Ovary (tissue), 9 donors: ENCODE measurements around the gene CPNE6. TPM values are rescaled to one million over a fixed set of nuclear protein-coding genes. Genes with fewer than 3 reads are reported as not detected.
"Not testable (repeated sequence)": the region's sequence is repeated elsewhere in the genome, so short reads cannot be mapped to it uniquely, and the experiment has no call there.

Source experiments
- DNase-seq, 5 donors: peaks; one replicate each; pipeline ENCODE4 v3.0.0-alpha.2; 2019 to 2020
- H3K27ac ChIP-seq, 2 donors: fragments of 200-600 bp; one replicate each; pipeline versions ENCODE4 v1.5.1 to v1.8.0; 2019 to 2022
- H3K27me3 ChIP-seq: fragments of 200-600 bp; one replicate; pipeline ENCODE4 v1.8.0; 2022
- H3K36me3 ChIP-seq: fragments of 200-600 bp; sonication (generic); one replicate; pipeline ENCODE4 v1.5.1; 2019
- H3K4me1 ChIP-seq: one replicate; pipeline ENCODE4 v1.8.1; 2013; ENCODE audit warnings: mild to moderate bottlenecking, moderate library complexity; ENCODE audit not compliant: insufficient read depth
- H3K4me3 ChIP-seq: fragments of 200-600 bp; sonication (generic); one replicate; pipeline ENCODE4 v1.5.1; 2017
- H3K9me3 ChIP-seq, 2 donors: fragments of 200-600 bp in 1 of 2; sonication (generic) in 1 of 2; one replicate each; pipeline versions ENCODE4 v1.5.1 to v1.8.1; 2013 to 2019; ENCODE audit warnings: mild to moderate bottlenecking in 1 of 2, moderate library complexity in 1 of 2
- EP300 ChIP-seq: sonication (generic); formaldehyde crosslinking; IDR thresholded peaks from one replicate; pipeline ENCODE4 v1.6.1; 2017; ENCODE audit warnings: antibody characterized with exemption
- POLR2A ChIP-seq: fragments of 450-650 bp; IDR thresholded peaks from one replicate; pipeline ENCODE4 v1.6.1; 2017; ENCODE audit warnings: antibody characterized with exemption, mild to moderate bottlenecking, moderate library complexity
- WGBS, 3 donors: extraction: QIAGEN DNeasy Blood & Tissue Kit in 1 of 3; methylation state at CpG; one replicate each; pipeline versions ENCODE4 v1.1.5 to v1.1.7; 2013 to 2017; 5-methylcytosine and 5-hydroxymethylcytosine counted together
- intact Hi-C, 4 donors: fragments of 100-400 bp; cut with DNase I; formaldehyde crosslinking; loops; one replicate each; pipeline versions ENCODE4 v1.11.0 to v1.15.1; 2022 to 2023
- polyA plus RNA-seq, 2 donors: library from polyadenylated mRNA; stranded (reverse); fragments of 200-250 nt in 1 of 2; fragments of 350-450 nt in 1 of 2; fragmentation: Illumina TruSeq in 1 of 2; extraction: RNeasy Lipid Tissue Mini Kit (QIAGEN cat#74804) in 1 of 2; gene quantifications; one replicate each; pipeline ENCODE4 v1.2.3, GENCODE V29; 2013 to 2014
- total RNA-seq, 7 donors: library from RNA; depleted of rRNA in 2 of 7; stranded (reverse); fragments of >200 nt in 2 of 7; fragmentation: NEBNext Ultra II Directional in 3 of 7; extraction: Animal tissue kit (Norgen Biotek cat#: 25700) in 3 of 7; gene quantifications; one replicate each; pipeline versions ENCODE4 v1.1.0 to v1.2.4, GENCODE V29; 2016 to 2023
- TF ChIP-seq, protein P1 (sequence below), 3 donors: fragments of 450-650 bp in 2 of 3; fragments of 200-600 bp in 1 of 3; IDR thresholded peaks; one replicate each; pipeline versions ENCODE4 v1.5.1 to v1.8.0; 2016 to 2022; ENCODE audit warnings: antibody characterized with exemption in 3 of 3, mild to moderate bottlenecking in 1 of 3
- donor health status: DM: no; HTN: no; CAD: no; lungs with moderate emphysema.
- donor health status: DM: no; HTN: no; CAD: no.
- donor health status: Bipolar disorder and iron deficiency.
- donor health status: DM: yes; HTN: yes; CAD: no.
- donor health status: DM: no; HTN: no; CAD: no.
- donor health status: DM: yes; HTN: yes; CAD: no.

Gene CPNE6
- total and polyA plus RNA-seq, 9 donors = 0.08 to 0.71 (median 0.55) TPM; not detected in 6

DNA sequence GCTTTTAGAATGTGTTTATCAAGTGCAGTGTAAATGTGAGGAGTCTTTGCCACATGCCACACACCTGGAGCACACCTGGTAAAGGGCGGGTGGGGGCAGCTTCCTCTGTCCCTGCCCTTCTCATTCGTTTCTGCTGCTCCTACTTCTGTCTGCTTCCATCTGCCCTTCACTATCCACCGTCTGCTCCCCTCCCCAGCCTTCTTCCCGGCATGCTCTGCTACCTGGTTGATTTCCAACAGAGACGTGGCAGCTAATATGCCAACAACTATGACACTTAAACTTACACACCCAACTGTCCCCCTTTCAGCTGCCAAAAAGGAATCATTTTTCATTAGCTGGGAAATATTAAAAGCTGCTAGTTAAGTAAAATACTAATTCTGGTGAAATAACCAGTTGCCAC lies 28.6 kb upstream of the CPNE6 start:
- 20 to 33% (median 21%) methylated on average over 5 of the region's 5 CpGs for WGBS, 3 donors
- Histone ChIP-seq H3K27ac (no peak overlapping the region), H3K9me3 (no peaks in the 10 kb centered on the region), H3K4me1 (no peaks in the 10 kb centered on the region), H3K27me3 (no peaks in the 10 kb centered on the region), H3K4me3 (no peak overlapping the region), H3K36me3 (no peaks in the 10 kb centered on the region)
- intact Hi-C loops = no loop called here
- no peak for DNase-seq
- TF ChIP-seq POLR2A (no peak), EP300 (no peak)
- TF ChIP-seq, protein P1, sequence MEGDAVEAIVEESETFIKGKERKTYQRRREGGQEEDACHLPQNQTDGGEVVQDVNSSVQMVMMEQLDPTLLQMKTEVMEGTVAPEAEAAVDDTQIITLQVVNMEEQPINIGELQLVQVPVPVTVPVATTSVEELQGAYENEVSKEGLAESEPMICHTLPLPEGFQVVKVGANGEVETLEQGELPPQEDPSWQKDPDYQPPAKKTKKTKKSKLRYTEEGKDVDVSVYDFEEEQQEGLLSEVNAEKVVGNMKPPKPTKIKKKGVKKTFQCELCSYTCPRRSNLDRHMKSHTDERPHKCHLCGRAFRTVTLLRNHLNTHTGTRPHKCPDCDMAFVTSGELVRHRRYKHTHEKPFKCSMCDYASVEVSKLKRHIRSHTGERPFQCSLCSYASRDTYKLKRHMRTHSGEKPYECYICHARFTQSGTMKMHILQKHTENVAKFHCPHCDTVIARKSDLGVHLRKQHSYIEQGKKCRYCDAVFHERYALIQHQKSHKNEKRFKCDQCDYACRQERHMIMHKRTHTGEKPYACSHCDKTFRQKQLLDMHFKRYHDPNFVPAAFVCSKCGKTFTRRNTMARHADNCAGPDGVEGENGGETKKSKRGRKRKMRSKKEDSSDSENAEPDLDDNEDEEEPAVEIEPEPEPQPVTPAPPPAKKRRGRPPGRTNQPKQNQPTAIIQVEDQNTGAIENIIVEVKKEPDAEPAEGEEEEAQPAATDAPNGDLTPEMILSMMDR (IDR thresholded peaks at IDR 0.05) = no peak

DNA sequence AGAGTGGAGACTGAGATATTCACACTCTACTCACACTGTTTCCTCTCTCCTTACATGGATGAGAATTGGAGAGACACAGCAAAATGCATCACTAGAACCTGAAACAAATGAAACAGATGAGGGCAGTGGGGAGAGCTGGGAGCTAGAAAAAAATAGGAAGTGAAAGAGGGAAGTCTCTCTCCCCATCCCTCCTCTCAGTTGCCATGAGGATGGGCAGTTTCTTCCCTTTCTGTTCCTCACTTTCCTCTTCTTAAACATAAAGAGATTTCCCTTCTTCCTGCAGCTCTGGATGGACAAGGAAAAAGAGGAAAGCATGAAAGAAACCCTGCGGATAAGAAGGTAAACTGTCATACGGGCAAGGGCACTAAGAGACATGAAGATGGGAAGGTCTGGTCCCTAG lies 22.4 kb upstream of the CPNE6 start:
- H3K36me3 ChIP-seq, H3K4me3 ChIP-seq, H3K27me3 ChIP-seq, H3K27ac ChIP-seq, intact Hi-C loops, DNase-seq, H3K4me1 ChIP-seq, H3K9me3 ChIP-seq: not testable (repeated sequence)
- WGBS, 3 donors = 71 to 76% (median 73%) methylated on average over 2 of the region's 2 CpGs

DNA sequence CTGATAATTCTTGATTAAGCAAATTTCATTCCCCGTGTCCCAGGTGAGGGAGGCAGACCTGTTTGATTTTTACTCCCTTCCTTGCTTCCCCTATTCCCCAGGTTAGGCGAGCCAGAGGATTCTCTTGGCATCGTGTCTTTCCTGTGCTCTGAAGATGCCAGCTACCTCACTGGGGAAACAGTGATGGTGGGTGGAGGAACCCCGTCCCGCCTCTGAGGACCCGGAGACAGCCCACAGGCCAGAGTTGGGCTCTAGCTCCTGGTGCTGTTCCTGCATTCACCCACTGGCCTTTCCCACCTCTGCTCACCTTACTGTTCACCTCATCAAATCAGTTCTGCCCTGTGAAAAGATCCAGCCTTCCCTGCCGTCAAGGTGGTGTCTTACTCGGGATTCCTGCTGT lies 20.6 kb upstream of the CPNE6 start:
- DNase-seq, H3K27ac ChIP-seq: not testable (repeated sequence)
- intact Hi-C loops = loop anchor here in 2 of 4 donors (10.0 kb wide), 1 partner anchor 54 kb away; no protein-coding TSS in a partner anchor

DNA sequence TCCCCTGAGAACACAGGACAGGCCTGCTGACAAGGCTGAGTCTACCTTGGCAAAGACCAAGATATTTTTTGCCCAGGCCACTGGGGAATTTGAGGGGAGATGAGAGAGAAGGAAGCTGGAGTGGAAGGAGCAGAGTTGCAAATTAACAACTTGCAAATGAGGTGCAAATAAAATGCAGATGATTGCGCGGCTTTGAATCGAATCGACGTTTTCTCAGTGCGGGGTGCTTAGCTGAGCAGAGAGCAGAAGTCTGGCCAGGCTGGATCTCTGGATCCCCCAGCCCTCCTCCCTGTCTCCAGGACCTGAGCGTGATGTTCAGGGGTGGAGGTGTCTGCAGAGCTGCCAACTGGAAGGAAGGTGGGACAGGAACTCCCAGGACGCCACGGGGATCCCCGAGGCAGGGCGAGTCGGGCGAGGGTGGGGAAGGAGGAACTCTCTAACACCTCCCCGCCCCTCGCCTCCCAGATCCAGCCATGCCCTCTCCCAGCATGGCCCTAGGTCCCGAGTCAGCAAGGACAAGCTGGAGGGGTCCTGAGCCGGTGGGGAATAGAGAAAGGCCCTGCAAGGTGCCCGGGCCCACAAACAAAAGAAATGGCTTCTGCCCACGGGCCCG lies 20.1 kb upstream of the CPNE6 start:
- Histone ChIP-seq H3K27me3 (no peaks in the 10 kb centered on the region), H3K9me3 (no peaks in the 10 kb centered on the region), H3K27ac (peak overlapping the region in 1 of 2 donors; percentile 19), H3K4me3 (peak overlapping the region; percentile 44), H3K4me1 (peaks cover 9% of the 10 kb centered on the region), H3K36me3 (no peaks in the 10 kb centered on the region)
- intact Hi-C loops = loop anchor here in 2 of 4 donors (10.0 kb wide), 1 partner anchor 54 kb away; no protein-coding TSS in a partner anchor
- 22 to 29% (median 28%) methylated on average over 20 of the region's 20 CpGs for WGBS, 3 donors
- no peak for TF ChIP-seq POLR2A
- TF ChIP-seq, protein P1 (IDR thresholded peaks at IDR 0.05) = no peak
- no peak for TF ChIP-seq EP300
- DNase-seq = peak in 2 of 5 donors; percentile 21 to 39

More for the DNA sequence above, 20.6 kb upstream of the CPNE6 start:
- H3K4me3 ChIP-seq, H3K36me3 ChIP-seq, H3K9me3 ChIP-seq, H3K4me1 ChIP-seq, H3K27me3 ChIP-seq: not testable (repeated sequence)
- WGBS, 3 donors = 70 to 80% (median 75%) methylated on average over 8 of the region's 8 CpGs

DNA sequence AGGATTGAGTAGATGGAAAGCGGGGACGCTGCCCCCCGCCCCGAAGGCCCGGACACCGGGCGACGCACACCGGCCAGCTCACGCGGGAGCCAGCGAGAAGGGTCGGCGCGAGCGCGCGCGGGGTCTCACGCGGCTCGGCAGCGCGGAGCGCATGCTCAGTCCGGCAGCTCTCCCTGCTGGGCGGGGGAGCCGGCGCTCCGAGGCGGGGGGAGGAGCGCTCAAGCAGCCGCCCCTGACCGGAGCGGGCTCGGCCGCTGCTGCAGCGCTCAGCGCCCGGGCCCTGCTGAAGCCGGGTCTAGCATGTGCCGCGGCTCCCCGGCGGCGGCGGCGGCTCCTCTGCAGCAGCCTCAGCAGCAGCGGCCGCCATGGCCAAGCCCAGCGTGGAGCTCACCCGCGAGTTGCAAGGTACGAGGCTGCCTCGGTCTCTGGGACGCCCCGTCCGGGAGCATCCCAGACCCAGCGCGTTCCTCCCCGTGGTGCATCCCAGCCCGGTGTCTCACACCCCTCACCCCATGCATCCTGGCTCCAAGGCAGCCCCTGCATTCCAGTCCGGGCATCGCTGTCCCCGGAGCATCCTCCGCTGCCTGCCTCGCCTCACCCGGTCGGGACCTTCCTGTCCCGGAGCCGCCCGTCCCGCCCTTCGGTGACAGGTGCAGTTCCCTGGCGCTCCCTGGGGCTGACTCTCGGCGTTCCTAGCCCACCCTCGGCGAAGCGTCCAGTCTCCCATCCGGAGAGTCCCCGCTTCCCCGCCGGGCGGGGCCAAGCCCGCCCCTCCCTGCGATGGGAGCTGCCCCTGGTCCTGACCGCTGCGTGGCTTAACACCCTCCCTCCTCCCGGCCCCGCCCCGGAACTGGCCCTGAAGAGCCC lies 19.3 kb upstream of the CPNE6 start, which contains the start of gene CARMIL3:
CARMIL3 (plus strand) TSS at position 221 of the 867 bp plus-strand sequence; CDS start at position 366, 145 bp downstream.
- Histone ChIP-seq H3K27ac (peak within 1 kb of the TSS in 1 of 2 donors; percentile 19), H3K4me3 (peak within 1 kb of the TSS; percentile 44), H3K4me1 (peaks cover 9% of the 10 kb centered on the region), H3K36me3 (no peaks in the 10 kb centered on the region), H3K27me3 (no peaks in the 10 kb centered on the region), H3K9me3 (no peaks in the 10 kb centered on the region)
- TF ChIP-seq, protein P1 (IDR thresholded peaks at IDR 0.05) = no peak
- TF ChIP-seq POLR2A (no peak), EP300 (no peak)
- DNase-seq = peak; percentile 59 to 81 (median 65)
- intact Hi-C loops = loop anchor here in 2 of 4 donors (10.0 kb wide), 1 partner anchor 53 kb away; no protein-coding TSS in a partner anchor
- 0 to 1% (median 0%) methylated on average over 73 to 92 of the region's 92 CpGs for WGBS, 3 donors
